A549 (cell line): ENCODE results near the gene AHI1. TPM values are rescaled to one million over a fixed set of nuclear protein-coding genes. Genes with fewer than 3 reads are reported as not detected.

ENCODE experiments used
- ATAC-seq, 2 experiments: fragments of 200-7000 bp in 1 of 2; fragments of >200 bp in 1 of 2; cut with Nextera tagmentation in 1 of 2; cut with Tn5 transposase in 1 of 2; 3 replicates each; pipeline versions ENCODE4 v1.8.0 to v1.9.1; 2018 to 2020; ENCODE audit warnings: mild to moderate bottlenecking in 1 of 2, moderate library complexity in 1 of 2
- CTCF ChIA-PET: fragments of 300-600 bp; sonication (Branson Sonifier 250); formaldehyde crosslinking; extraction: SDS; loops from one replicate; lab custom pipeline; 2021; ENCODE audit warnings: antibody characterized with exemption, inconsistent platforms; lab: Yijun Ruan, JAX
- POLR2A ChIA-PET: fragments of 350-600 bp; formaldehyde crosslinking; extraction: SDS; loops from one replicate; lab custom pipeline; 2021; ENCODE audit warnings: antibody characterized with exemption, inconsistent platforms; lab: Yijun Ruan, JAX
- DNase-seq, 2 experiments: peaks; one replicate each; pipeline versions ENCODE4 v3.0.0 to v3.0.0-alpha.2; 2011 to 2016; ENCODE audit warnings: low read depth in 1 of 2, low spot score in 1 of 2
- FAIRE-seq: peaks from 2 replicates; lab custom pipeline; 2011; peaks lifted over from hg19 to GRCh38; lab: Jason Lieb, UNC
- H3K27ac ChIP-seq, 2 experiments: fragments of >200 bp; sonication (Bioruptor Twin); formaldehyde crosslinking; 3 replicates each; pipeline ENCODE4 v1.5.1; 2016 to 2017
- H3K4me1 ChIP-seq: fragments of >200 bp; sonication (Bioruptor Twin); formaldehyde crosslinking; 3 replicates; pipeline ENCODE4 v1.6.1; 2016
- H3K4me2 ChIP-seq: fragments of >200 bp; sonication (Bioruptor Twin); formaldehyde crosslinking; 3 replicates; pipeline ENCODE4 v1.6.1; 2016
- H3K4me3 ChIP-seq: fragments of >200 bp; sonication (Bioruptor Twin); formaldehyde crosslinking; 3 replicates; pipeline ENCODE4 v1.5.1; 2016
- H3K9me3 ChIP-seq: fragments of >200 bp; sonication (Bioruptor Twin); formaldehyde crosslinking; 3 replicates; pipeline ENCODE4 v1.6.1; 2016
- CTCF ChIP-seq: fragments of >200 bp; sonication (Bioruptor Twin); formaldehyde crosslinking; IDR thresholded peaks from 3 replicates; pipeline ENCODE4 v1.5.1; 2016
- EHMT2 ChIP-seq: fragments of 200-600 bp; sonication (generic); IDR thresholded peaks from 2 replicates; pipeline ENCODE4 v1.6.1; 2016; ENCODE audit warnings: antibody characterized with exemption, low read depth, mild to moderate bottlenecking, moderate library complexity
- FOSB ChIP-seq: fragments of 250-450 bp; sonication (Bioruptor Pico); IDR thresholded peaks from 2 replicates; pipeline ENCODE4 v1.5.0; 2020; ENCODE audit warnings: mild to moderate bottlenecking, moderate library complexity
- HES2 ChIP-seq: fragments of >200 bp; sonication (Bioruptor Twin); formaldehyde crosslinking; IDR thresholded peaks from 2 replicates; pipeline ENCODE4 v1.6.1; 2016
- HEYL ChIP-seq: fragments of 250-450 bp; sonication (Bioruptor Pico); IDR thresholded peaks from 2 replicates; pipeline ENCODE4 v1.8.0; 2021; ENCODE audit warnings: mild to moderate bottlenecking, moderate library complexity
- HOXB5 ChIP-seq: fragments of 250-450 bp; sonication (Bioruptor Pico); IDR thresholded peaks from 2 replicates; pipeline ENCODE4 v1.5.0; 2020; ENCODE audit warnings: mild to moderate bottlenecking, moderate library complexity
- MAFK ChIP-seq: fragments of 450-650 bp; IDR thresholded peaks from 2 replicates; pipeline ENCODE4 v1.6.1; 2014; ENCODE audit not compliant: partially characterized antibody
- MYC ChIP-seq: IDR thresholded peaks from 2 replicates; pipeline ENCODE4 v1.6.1; 2012; ENCODE audit warnings: mild to moderate bottlenecking, inconsistent platforms, low read length, improper control_type of control experiment, borderline replicate concordance
- NFE2L2 ChIP-seq: fragments of 150-350 bp; conservative IDR thresholded peaks from 2 replicates; pipeline ENCODE4 v1.6.1; 2014; ENCODE audit warnings: low read length
- NR3C1 ChIP-seq: fragments of >200 bp; sonication (Bioruptor Twin); formaldehyde crosslinking; IDR thresholded peaks from 3 replicates; pipeline ENCODE4 v1.6.1; 2017
- REST ChIP-seq: fragments of 200-600 bp; sonication (generic); IDR thresholded peaks from 2 replicates; pipeline ENCODE4 v1.6.1; 2016; ENCODE audit warnings: antibody characterized with exemption, mild to moderate bottlenecking, moderate library complexity
- ZNF302 ChIP-seq: fragments of 250-450 bp; sonication (Bioruptor Pico); IDR thresholded peaks from 2 replicates; pipeline ENCODE4 v1.9.0; 2021; ENCODE audit warnings: inconsistent platforms, mild to moderate bottlenecking, moderate library complexity
- WGBS: methylation state at CpG from one replicate; pipeline ENCODE4 v1.1.6; 2017; ENCODE audit errors: missing lambda C conversion rate; 5-methylcytosine and 5-hydroxymethylcytosine counted together
- polyA plus RNA-seq, 4 experiments: library from polyadenylated mRNA; depleted of rRNA in 3 of 4; stranded (reverse); fragments of >200 nt; fragmentation: RNase III in 1 of 4; extraction: RNeasy Plus Mini Kit Qiagen cat#74134 plus additional on column Dnase treatment in 1 of 4; gene quantifications; 2 replicates in 3 of 4; 3 replicates in 1 of 4; pipeline ENCODE4 v1.2.3, GENCODE V29; 2011 to 2017

AHI1 gene
- polyA plus RNA-seq, 2 of the 4 experiments (the other 2 are of a cell fraction), result 24.7 to 50.8 TPM

- 25% methylated on average over 2 of the region's 2 CpGs for whole genome bisulfite sequencing
- ATAC-seq (no peak), DNase-seq (no peak), FAIRE-seq (no peak)
- H3K4me1 ChIP-seq, result peaks cover 23% of the 10 kb centered on the region
- H3K27ac ChIP-seq, result no peak overlapping the region; a peak in 1 of 6 replicates
- ChIA-PET POLR2A (no interaction called here), CTCF (interaction anchor here (1.2 to 2.2 kb wide), 2 partner anchors 15 to 705 kb away, joined by 5 to 7 read pairs; no protein-coding TSS in a partner anchor)
- no peak overlapping the region for H3K4me3 ChIP-seq
- TF ChIP-seq NFE2L2 (no peak), HOXB5 (no peak), HEYL (CRISPR knock-in tag) (no peak), CTCF (no peak), HES2 (no peak), NR3C1 (no peak)
- no peaks in the 10 kb centered on the region; the same call in 2 of the 3 replicates for H3K9me3 ChIP-seq
- peak overlapping the region; percentile 12; the same call in 1 of the 3 replicates for H3K4me2 ChIP-seq
Measured at GRCh38 chr6:135520781-135521180, 23.2 kb upstream of the AHI1 start.

- ChIA-PET POLR2A (no interaction called here), CTCF (interaction anchor here (1.2 kb wide), 1 partner anchor 13 kb away, joined by 7 read pairs; no protein-coding TSS in a partner anchor)
- H3K27ac ChIP-seq, result no peak overlapping the region
- H3K4me2 ChIP-seq, result no peak overlapping the region
- no peak for FAIRE-seq
- peaks cover 23% of the 10 kb centered on the region for H3K4me1 ChIP-seq
- TF ChIP-seq EHMT2 (no peak), REST (no peak), ZNF302 (CRISPR knock-in tag) (no peak), CTCF (no peak)
- DNase-seq, result no peak
- no peak overlapping the region for H3K4me3 ChIP-seq
- no peaks in the 10 kb centered on the region; the same call in 2 of the 3 replicates for H3K9me3 ChIP-seq
- no peak for ATAC-seq
Measured at GRCh38 chr6:135519348-135519747, 21.8 kb upstream of the AHI1 start.

- Histone ChIP-seq H3K4me3 (no peak overlapping the region), H3K4me2 (no peak overlapping the region), H3K4me1 (peaks cover 12% of the 10 kb centered on the region)
- no peak for ATAC-seq
- DNase-seq, result no peak
- POLR2A ChIA-PET, result no interaction called here
- FAIRE-seq, result no peak
- 96% methylated on average over 2 of the region's 2 CpGs for WGBS
- CTCF ChIA-PET, result interaction anchor here (1.0 to 2.0 kb wide), 2 partner anchors 11 to 709 kb away, joined by 6 to 7 read pairs; no protein-coding TSS in a partner anchor
- no peak for TF ChIP-seq MYC
- peak; percentile 17 for TF ChIP-seq MAFK
- no peak for TF ChIP-seq FOSB (CRISPR knock-in tag)
- TF ChIP-seq, all 56 proteins: peak for 1
- no peak overlapping the region for H3K27ac ChIP-seq
- no peaks in the 10 kb centered on the region; the same call in 2 of the 3 replicates for H3K9me3 ChIP-seq
Measured at GRCh38 chr6:135517527-135517926, 20.0 kb upstream of the AHI1 start.
